HCT116 (cell line): Measurements from ENCODE around the gene ACP6.

ENCODE experiments used
- CBX3 ChIP-seq: IDR thresholded peaks from 2 replicates; pipeline ENCODE4 v1.6.1; 2012; ENCODE audit warnings: low read depth
- CTCF ChIP-seq, 3 experiments: fragments of 200-600 bp in 1 of 3; sonication (generic) in 1 of 3; IDR thresholded peaks in 2 of 3; conservative IDR thresholded peaks in 1 of 3; 2 replicates each; pipeline ENCODE4 v1.5.1; 2012 to 2017; ENCODE audit warnings: low read depth in 2 of 3, low read length in 2 of 3, antibody characterized with exemption in 1 of 3, borderline replicate concordance in 1 of 3, control low read depth in 1 of 3, mild to moderate bottlenecking in 1 of 3, mixed read lengths in 1 of 3, mixed run types in 1 of 3, moderate library complexity in 1 of 3; ENCODE audit not compliant: insufficient read depth in 1 of 3
- ELF1 ChIP-seq: IDR thresholded peaks from 2 replicates; pipeline ENCODE4 v1.6.1; 2012; ENCODE audit warnings: low read depth, borderline replicate concordance
- EZH2 ChIP-seq: fragments of 200-600 bp; sonication (generic); IDR thresholded peaks from 2 replicates; pipeline ENCODE4 v1.6.1; 2017; ENCODE audit warnings: antibody characterized with exemption, mixed run types
- EZH2phosphoT487 ChIP-seq: fragments of 200-600 bp; IDR thresholded peaks from 2 replicates; pipeline ENCODE4 v1.6.1; 2018; ENCODE audit warnings: antibody characterized with exemption, borderline replicate concordance
- MAX ChIP-seq: IDR thresholded peaks from 2 replicates; pipeline ENCODE4 v1.6.1; 2012
- POLR2A ChIP-seq: IDR thresholded peaks from 2 replicates; pipeline ENCODE4 v1.7.0; 2011; ENCODE audit warnings: borderline replicate concordance; ENCODE audit not compliant: insufficient read depth, insufficient read length; ENCODE audit errors: extremely low read depth
- POLR2AphosphoS5 ChIP-seq: IDR thresholded peaks from 2 replicates; pipeline ENCODE4 v1.6.1; 2011; ENCODE audit warnings: mild to moderate bottlenecking, low read depth, low read length, moderate library complexity
- RAD21 ChIP-seq: IDR thresholded peaks from 2 replicates; pipeline ENCODE4 v1.6.1; 2012; ENCODE audit warnings: low read depth, mild to moderate bottlenecking
- ZBTB33 ChIP-seq: IDR thresholded peaks from 2 replicates; pipeline ENCODE4 v1.6.1; 2011; ENCODE audit warnings: mild to moderate bottlenecking, low read length, moderate library complexity; ENCODE audit not compliant: insufficient replicate concordance; ENCODE audit errors: extremely low read depth
- ZNF274 ChIP-seq: fragments of 200-500 bp; sonication (Bioruptor generic); IDR thresholded peaks from 2 replicates; pipeline ENCODE4 v1.6.1; 2014; ENCODE audit warnings: mild to moderate bottlenecking, low read depth, low read length, inconsistent platforms

- no peak for TF ChIP-seq CTCF (IDR thresholded peaks at IDR 0.05 in 2 of 3, conservative IDR thresholded peaks at IDR 0.05 in 1 of 3; ENCODE audit: borderline replicate concordance in 1 of 3, insufficient read depth in 1 of 3, low read depth in 2 of 3, low read length in 2 of 3)
- no peak for TF ChIP-seq ELF1
- TF ChIP-seq MAX: no peak
- no peak for TF ChIP-seq POLR2AphosphoS5
- no peak for TF ChIP-seq POLR2A
- no peak for TF ChIP-seq ZBTB33
- no peak for TF ChIP-seq RAD21
- no peak for TF ChIP-seq CBX3
- TF ChIP-seq ZNF274: no peak
- TF ChIP-seq EZH2phosphoT487: no peak
- no peak for TF ChIP-seq EZH2
Measured at GRCh38 chr1:147634645-147635044, 35.7 kb downstream of the ACP6 start.
